ENCODE data around the gene PKIB.

The PKIB gene

GRCh38 chr6:122710908-122711635, 100.9 kb downstream of the PKIB start:
- no peak overlapping the region for H3K4me2 ChIP-seq (ENCODE audit: low read depth, low read length)

GRCh38 chr6:122712093-122712447, 101.9 kb downstream of the PKIB start:
- Histone ChIP-seq H3K36me3 (replicated peaks; ENCODE audit: insufficient read depth, low read length) (no peaks in the 10 kb centered on the region), H3K9me2 (replicated peaks; ENCODE audit: insufficient read depth, low read length) (no peaks in the 10 kb centered on the region), H3K4me2 (ENCODE audit: low read depth, low read length) (no peak overlapping the region), H3K27ac (ENCODE audit: low read length) (no peak overlapping the region), H3K9me3 (replicated peaks; ENCODE audit: insufficient read depth, low read length) (no peaks in the 10 kb centered on the region), H3K4me1 (ENCODE audit: low read length) (no peaks in the 10 kb centered on the region), H3K79me2 (ENCODE audit: low read length) (no peaks in the 10 kb centered on the region), H3F3A (ENCODE audit: insufficient read depth, low read length) (no peaks in the 10 kb centered on the region), H2AFZ (ENCODE audit: low read length) (no peak overlapping the region), H3K4me3 (ENCODE audit: low read length) (no peak overlapping the region), H3K27me3 (replicated peaks; ENCODE audit: insufficient read depth, low read length) (no peaks in the 10 kb centered on the region), H4K20me1 (ENCODE audit: insufficient read depth, low read length) (no peaks in the 10 kb centered on the region), H3K9ac (ENCODE audit: low read length) (no peak overlapping the region)
- DNase-seq: no peak
- TF ChIP-seq CTCF (IDR thresholded peaks at IDR 0.05; ENCODE audit: low read length) (no peak), EZH2 (optimal IDR thresholded peaks at IDR 0.05; ENCODE audit: low read depth, low read length) (no peak), EZH2phosphoT487 (IDR thresholded peaks at IDR 0.05; ENCODE audit: low read length) (no peak)

More at GRCh38 chr6:122710908-122711635, 100.9 kb downstream of the PKIB start:
- Histone ChIP-seq H2AFZ (ENCODE audit: low read length) (no peak overlapping the region), H4K20me1 (ENCODE audit: insufficient read depth, low read length) (no peaks in the 10 kb centered on the region), H3K9me2 (replicated peaks; ENCODE audit: insufficient read depth, low read length) (no peaks in the 10 kb centered on the region), H3K27ac (ENCODE audit: low read length) (no peak overlapping the region), H3K79me2 (ENCODE audit: low read length) (no peaks in the 10 kb centered on the region), H3K4me1 (ENCODE audit: low read length) (no peaks in the 10 kb centered on the region), H3K36me3 (replicated peaks; ENCODE audit: insufficient read depth, low read length) (no peaks in the 10 kb centered on the region), H3K9me3 (replicated peaks; ENCODE audit: insufficient read depth, low read length) (no peaks in the 10 kb centered on the region), H3K9ac (ENCODE audit: low read length) (no peak overlapping the region), H3K27me3 (replicated peaks; ENCODE audit: insufficient read depth, low read length) (no peaks in the 10 kb centered on the region), H3F3A (ENCODE audit: insufficient read depth, low read length) (no peaks in the 10 kb centered on the region), H3K4me3 (ENCODE audit: low read length) (no peak overlapping the region)
- no peak for DNase-seq
- TF ChIP-seq EZH2phosphoT487 (IDR thresholded peaks at IDR 0.05; ENCODE audit: low read length) (no peak), CTCF (IDR thresholded peaks at IDR 0.05; ENCODE audit: low read length) (no peak)

- no peak overlapping the region for H3K4me3 ChIP-seq (ENCODE audit: low read length)
- DNase-seq: no peak
Observed at GRCh38 chr6:122712448-122713137, 102.4 kb downstream of the PKIB start.

More at GRCh38 chr6:122712448-122713137, 102.4 kb downstream of the PKIB start:
- Histone ChIP-seq H3K9me2 (replicated peaks; ENCODE audit: insufficient read depth, low read length) (no peaks in the 10 kb centered on the region), H4K20me1 (ENCODE audit: insufficient read depth, low read length) (no peaks in the 10 kb centered on the region), H3K4me2 (ENCODE audit: low read depth, low read length) (no peak overlapping the region), H3K27ac (ENCODE audit: low read length) (no peak overlapping the region), H3K9ac (ENCODE audit: low read length) (no peak overlapping the region), H2AFZ (ENCODE audit: low read length) (no peak overlapping the region), H3K36me3 (replicated peaks; ENCODE audit: insufficient read depth, low read length) (no peaks in the 10 kb centered on the region), H3F3A (ENCODE audit: insufficient read depth, low read length) (no peaks in the 10 kb centered on the region), H3K27me3 (replicated peaks; ENCODE audit: insufficient read depth, low read length) (no peaks in the 10 kb centered on the region), H3K9me3 (replicated peaks; ENCODE audit: insufficient read depth, low read length) (no peaks in the 10 kb centered on the region), H3K4me1 (ENCODE audit: low read length) (no peaks in the 10 kb centered on the region), H3K79me2 (ENCODE audit: low read length) (no peaks in the 10 kb centered on the region)
- TF ChIP-seq EZH2phosphoT487 (IDR thresholded peaks at IDR 0.05; ENCODE audit: low read length) (no peak), EZH2 (optimal IDR thresholded peaks at IDR 0.05; ENCODE audit: low read depth, low read length) (no peak), CTCF (IDR thresholded peaks at IDR 0.05; ENCODE audit: low read length) (no peak)
